Right renal cortex interstitium (tissue), 3 donors: ENCODE measurements around the gene POLR2I. TPM values are rescaled to one million over a fixed set of nuclear protein-coding genes. Genes with fewer than 3 reads are reported as not detected.
"Not testable (repeated sequence)": the region's sequence is repeated elsewhere in the genome, so short reads cannot be mapped to it uniquely, and the experiment has no call there.

ENCODE experiments used
- DNase-seq, 3 donors: peaks; one replicate each; pipeline ENCODE4 v3.0.0-alpha.2; 2013; ENCODE audit warnings: low read depth in 3 of 3, low spot score in 2 of 3
- polyA plus RNA-seq, 3 donors: library from polyadenylated mRNA; unstranded; fragments of 120-200 nt; gene quantifications; one replicate each; pipeline ENCODE4 v1.2.1, GENCODE V29; 2013; ENCODE audit not compliant: insufficient read length in 3 of 3

POLR2I gene
- polyA plus RNA-seq, 3 donors, result 39.8 to 51.8 (median 50.1) TPM

- no peak for DNase-seq
These were observed 22.4 kb upstream of the POLR2I start for GRCh38 chr19:36136964-36137686.

GRCh38 chr19:36134867-36135266 lies 20.2 kb upstream of the POLR2I start:
- DNase-seq, result not testable (repeated sequence)

GRCh38 chr19:36131221-36131620 lies 16.5 kb upstream of the POLR2I start:
- not testable (repeated sequence) for DNase-seq

GRCh38 chr19:36128392-36128736 lies 13.7 kb upstream of the POLR2I start:
- DNase-seq, result no peak

- no peak for DNase-seq
These were observed 10.9 kb upstream of the POLR2I start for GRCh38 chr19:36125557-36125956.

GRCh38 chr19:36121486-36122124 lies 6.9 kb upstream of the POLR2I start:
- DNase-seq, result no peak

- DNase-seq, result no peak
These were observed 6.3 kb upstream of the POLR2I start for GRCh38 chr19:36120984-36121358.

- no peak for DNase-seq
These were observed 5.7 kb upstream of the POLR2I start for GRCh38 chr19:36120092-36120983.

GRCh38 chr19:36116344-36116637 lies 1.6 kb upstream of the POLR2I start:
- DNase-seq, result no peak

- no peak for DNase-seq
These were observed 1.0 kb upstream of the POLR2I start, which contains the start of gene TBCB for GRCh38 chr19:36115453-36116343. TSS of gene TBCB (plus strand) at chr19:36115468. CDS start at chr19:36115561, 93 bp downstream.

GRCh38 chr19:36113894-36114720 lies 568 bp downstream of the POLR2I start:
- DNase-seq, result no peak

- DNase-seq, result no peak
These were observed 1.2 kb downstream of the POLR2I start for GRCh38 chr19:36113425-36113824.

- DNase-seq, result no peak
These were observed 2.0 kb downstream of the POLR2I start for GRCh38 chr19:36112678-36113077.

- no peak for DNase-seq
These were observed 3.5 kb downstream of the POLR2I start for GRCh38 chr19:36111200-36111539.

GRCh38 chr19:36110487-36111199 lies 4.0 kb downstream of the POLR2I start, which contains the start of gene OVOL3:
TSS of gene OVOL3 (plus strand) at chr19:36111143. CDS start at chr19:36111203, 60 bp downstream.
- DNase-seq, result no peak

- DNase-seq, result no peak
These were observed 6.0 kb downstream of the POLR2I start for GRCh38 chr19:36108684-36109083.

GRCh38 chr19:36106991-36107390 lies 7.7 kb downstream of the POLR2I start:
- DNase-seq, result no peak

GRCh38 chr19:36106441-36106840 lies 8.2 kb downstream of the POLR2I start:
- DNase-seq, result no peak
